VCaP (cell line): Measurements from ENCODE around the gene AGBL1.

Source experiments
- H3K27ac ChIP-seq: fragments of 450-650 bp; 2 replicates; pipeline ENCODE4 v1.5.1; 2017
- CTCF ChIP-seq: fragments of 450-650 bp; conservative IDR thresholded peaks from 2 replicates; pipeline ENCODE4 v1.5.1; 2017; ENCODE audit warnings: mild to moderate bottlenecking, moderate library complexity

The AGBL1 gene

GRCh38 chr15:86611417-86612040 is 531.9 kb downstream of the AGBL1 start:
- peak overlapping the region; percentile 25 for H3K27ac ChIP-seq

GRCh38 chr15:86615411-86615810 is 535.7 kb downstream of the AGBL1 start:
- no peak for TF ChIP-seq CTCF
- no peak overlapping the region for H3K27ac ChIP-seq

More at GRCh38 chr15:86611417-86612040, 531.9 kb downstream of the AGBL1 start:
- no peak for TF ChIP-seq CTCF

- no peak overlapping the region for H3K27ac ChIP-seq
- no peak for TF ChIP-seq CTCF
These were observed 536.1 kb downstream of the AGBL1 start for GRCh38 chr15:86615816-86616215.

- H3K27ac ChIP-seq = no peak overlapping the region
- no peak for TF ChIP-seq CTCF
These were observed 537.1 kb downstream of the AGBL1 start for GRCh38 chr15:86616771-86617170.

GRCh38 chr15:86620157-86620556 is 540.5 kb downstream of the AGBL1 start:
- H3K27ac ChIP-seq = no peak overlapping the region
- no peak for TF ChIP-seq CTCF

- no peak for TF ChIP-seq CTCF
- no peak overlapping the region for H3K27ac ChIP-seq
These were observed 541.1 kb downstream of the AGBL1 start for GRCh38 chr15:86620641-86621349.

- H3K27ac ChIP-seq = no peak overlapping the region
- no peak for TF ChIP-seq CTCF
These were observed 543.6 kb downstream of the AGBL1 start for GRCh38 chr15:86623236-86623635.
